ENCODE measurements around the gene MYO1F.
A peak's percentile ranks its signal among the peaks of the same experiment; 100 is the strongest.

MYO1F gene

GRCh38 chr19:8491574-8491973 is 85.7 kb downstream of the MYO1F start:
- no peak for DNase-seq (ENCODE audit: low read depth in 2 of 2)

- DNase-seq (ENCODE audit: low read depth in 2 of 2) = no peak
These were observed 86.4 kb downstream of the MYO1F start for GRCh38 chr19:8490873-8491272.

GRCh38 chr19:8490395-8490760 is 86.9 kb downstream of the MYO1F start:
- no peak for DNase-seq (ENCODE audit: low read depth in 2 of 2)

GRCh38 chr19:8489561-8490394 is 87.5 kb downstream of the MYO1F start:
- DNase-seq (ENCODE audit: low read depth in 2 of 2) = no peak

- no peak for DNase-seq (ENCODE audit: low read depth in 2 of 2)
These were observed 88.9 kb downstream of the MYO1F start for GRCh38 chr19:8488365-8488764.

- peak; percentile 14 to 17 for DNase-seq (ENCODE audit: low read depth in 2 of 2)
These were observed 89.9 kb downstream of the MYO1F start for GRCh38 chr19:8487137-8487851.

GRCh38 chr19:8486661-8487136 is 90.5 kb downstream of the MYO1F start:
- DNase-seq (ENCODE audit: low read depth in 2 of 2) = no peak

- no peak for DNase-seq (ENCODE audit: low read depth in 2 of 2)
These were observed 91.5 kb downstream of the MYO1F start for GRCh38 chr19:8485561-8486371.

- no peak for DNase-seq (ENCODE audit: low read depth in 2 of 2)
These were observed 92.8 kb downstream of the MYO1F start for GRCh38 chr19:8484331-8484894.

GRCh38 chr19:8483165-8483564 is 94.1 kb downstream of the MYO1F start:
- no peak for DNase-seq (ENCODE audit: low read depth in 2 of 2)

- DNase-seq (ENCODE audit: low read depth in 2 of 2) = no peak
These were observed 94.5 kb downstream of the MYO1F start for GRCh38 chr19:8482696-8483095.

GRCh38 chr19:8481616-8482015 is 95.6 kb downstream of the MYO1F start:
- DNase-seq (ENCODE audit: low read depth in 2 of 2) = no peak

- no peak for DNase-seq (ENCODE audit: low read depth in 2 of 2)
These were observed 96.0 kb downstream of the MYO1F start for GRCh38 chr19:8481201-8481600.

- DNase-seq (ENCODE audit: low read depth in 2 of 2) = no peak
These were observed 98.6 kb downstream of the MYO1F start for GRCh38 chr19:8478598-8478997.

GRCh38 chr19:8477889-8478288 is 99.4 kb downstream of the MYO1F start:
- no peak for DNase-seq (ENCODE audit: low read depth in 2 of 2)

- DNase-seq (ENCODE audit: low read depth in 2 of 2) = no peak
These were observed 100.7 kb downstream of the MYO1F start for GRCh38 chr19:8476524-8476923.

GRCh38 chr19:8475005-8475404 is 102.2 kb downstream of the MYO1F start:
- no peak for DNase-seq (ENCODE audit: low read depth in 2 of 2)

GRCh38 chr19:8473648-8474476 is 103.4 kb downstream of the MYO1F start:
- no peak for DNase-seq (ENCODE audit: low read depth in 2 of 2)
